ENCODE measurements around the gene HEMK1. TPM values are rescaled to one million over a fixed set of nuclear protein-coding genes. Genes with fewer than 3 reads are reported as not detected.

The HEMK1 gene
- total and polyA plus RNA-seq, 2 donors (not counting 3 experiments of a cell fraction or from before 2014, with no cell fraction given), result 14.2 to 15.2 TPM

GRCh38 chr3:50626401-50626800 is 57.1 kb downstream of the HEMK1 start:
- Histone ChIP-seq H3K79me2 (ENCODE audit: control insufficient read depth, insufficient read depth, low read length) (no peaks in the 10 kb centered on the region), H2AFZ (ENCODE audit: low read depth, low read length) (no peak overlapping the region), H3K27ac (ENCODE audit: insufficient read depth, low read depth, low read length) (no peak overlapping the region), H3K9ac (replicated peaks; ENCODE audit: extremely low read depth, insufficient read depth, low read length) (no peak overlapping the region), H3K36me3 (ENCODE audit: control insufficient read depth in 2 of 2, extremely low read depth in 1 of 2, insufficient read depth in 2 of 2, low read length in 2 of 2) (no peaks in the 10 kb centered on the region), H3K9me1 (replicated peaks; ENCODE audit: control insufficient read depth, extremely low read depth, insufficient read depth, low read length) (no peaks in the 10 kb centered on the region), H3K4me2 (ENCODE audit: insufficient read depth, low read length) (no peak overlapping the region), H4K20me1 (replicated peaks; ENCODE audit: control insufficient read depth, extremely low read depth, insufficient read depth, low read length) (no peaks in the 10 kb centered on the region), H3K9me3 (replicated peaks; ENCODE audit: control insufficient read depth, insufficient read depth, low read length) (no peaks in the 10 kb centered on the region), H3K4me3 (replicated peaks in 1 of 3; ENCODE audit: insufficient read depth in 1 of 3, low read depth in 1 of 3, low read length in 3 of 3) (no peak overlapping the region), H3K27me3 (ENCODE audit: control insufficient read depth in 2 of 2, insufficient read depth in 2 of 2, low read length in 2 of 2) (no peaks in the 10 kb centered on the region), H3K4me1 (ENCODE audit: control insufficient read depth, extremely low read depth, insufficient read depth, low read length) (peaks cover 7% of the 10 kb centered on the region)
- dilution Hi-C loops (cut with MboI; ENCODE audit: extremely low pct_ligation_motif_present, low sequenced_read_pairs) (no loop called here), intact Hi-C loops (cut with micrococcal nuclease) (no loop called here)
- FAIRE-seq (no peak), DNase-seq (ENCODE audit: low read depth, low spot score) (no peak)
- POLR2A ChIA-PET, result no interaction called here
- no TSS peak for BruUV-seq (replicated peaks)
- TF ChIP-seq EZH2 (IDR thresholded peaks at IDR 0.05; ENCODE audit: borderline replicate concordance, low read depth, low read length, severe bottlenecking), result no peak
- TF ChIP-seq POLR2AphosphoS5 (IDR thresholded peaks at IDR 0.05; ENCODE audit: insufficient read depth, low read depth, low read length), result no peak
- no peak for TF ChIP-seq JUN (IDR thresholded peaks at IDR 0.05; ENCODE audit: borderline replicate concordance, insufficient read depth, insufficient read length, low read depth)
- TF ChIP-seq, protein P1, sequence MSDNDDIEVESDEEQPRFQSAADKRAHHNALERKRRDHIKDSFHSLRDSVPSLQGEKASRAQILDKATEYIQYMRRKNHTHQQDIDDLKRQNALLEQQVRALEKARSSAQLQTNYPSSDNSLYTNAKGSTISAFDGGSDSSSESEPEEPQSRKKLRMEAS (IDR thresholded peaks at IDR 0.05; ENCODE audit: insufficient read depth, insufficient read length), result no peak
- TF ChIP-seq FOS (IDR thresholded peaks at IDR 0.05; ENCODE audit: borderline replicate concordance, insufficient read depth, low read length), result no peak
- TF ChIP-seq POLR2A (IDR thresholded peaks at IDR 0.05; ENCODE audit: low read depth, low read length), result no peak
- TF ChIP-seq GATA2 (IDR thresholded peaks at IDR 0.05; ENCODE audit: insufficient read depth, insufficient read length, low read depth, low read length), result no peak
- TF ChIP-seq MYC (IDR thresholded peaks at IDR 0.05; ENCODE audit: low read depth, low read length), result no peak
- no peak for TF ChIP-seq CTCF (IDR thresholded peaks at IDR 0.05; ENCODE audit: extremely low read depth in 1 of 2, insufficient read depth in 1 of 2, low read depth in 1 of 2, low read length in 2 of 2)
- CTCF ChIA-PET, result interaction anchor here (1.3 kb wide), 1 partner anchor 10 kb away, joined by 4 read pairs; the partner anchor contains the start of gene MAPKAPK3
